Neural progenitor cell (in vitro differentiated cells): ENCODE data around the gene DLK1. TPM values are rescaled to one million over a fixed set of nuclear protein-coding genes. Genes with fewer than 3 reads are reported as not detected.

Source experiments
- DNase-seq: peaks from one replicate; pipeline ENCODE4 v3.0.0-alpha.2; 2016; ENCODE audit warnings: low spot score
- H2AFZ ChIP-seq: fragments of 200-600 bp; sonication (generic); replicated peaks from 2 replicates; pipeline ENCODE4 v1.6.1; 2016; ENCODE audit warnings: antibody characterized with exemption
- H3F3A ChIP-seq: fragments of 200-600 bp; sonication (generic); 2 replicates; pipeline ENCODE4 v1.6.1; 2016; ENCODE audit warnings: antibody characterized with exemption, low read depth
- H3K27ac ChIP-seq: fragments of 200-600 bp; sonication (generic); 2 replicates; pipeline ENCODE4 v1.5.1; 2016; ENCODE audit warnings: mild to moderate bottlenecking
- H3K27me3 ChIP-seq: fragments of 200-600 bp; sonication (generic); 2 replicates; pipeline ENCODE4 v1.6.1; 2016; ENCODE audit warnings: mild to moderate bottlenecking, moderate library complexity
- H3K36me3 ChIP-seq: fragments of 200-600 bp; sonication (generic); 2 replicates; pipeline ENCODE4 v1.5.1; 2016
- H3K4me1 ChIP-seq: fragments of 200-600 bp; sonication (generic); 2 replicates; pipeline ENCODE4 v1.6.1; 2016; ENCODE audit warnings: mixed run types
- H3K4me2 ChIP-seq: fragments of 200-600 bp; sonication (generic); 2 replicates; pipeline ENCODE4 v1.6.1; 2016
- H3K4me3 ChIP-seq: fragments of 200-600 bp; sonication (generic); 2 replicates; pipeline ENCODE4 v1.5.1; 2016
- H3K79me2 ChIP-seq: fragments of 200-600 bp; sonication (generic); 2 replicates; pipeline ENCODE4 v1.6.1; 2016; ENCODE audit warnings: low read depth
- H3K9ac ChIP-seq: fragments of 200-600 bp; sonication (generic); 2 replicates; pipeline ENCODE4 v1.6.1; 2016
- H3K9me3 ChIP-seq: fragments of 200-600 bp; sonication (generic); 2 replicates; pipeline ENCODE4 v1.5.1; 2016; ENCODE audit warnings: low read depth
- H4K20me1 ChIP-seq: fragments of 200-600 bp; sonication (generic); 2 replicates; pipeline ENCODE4 v1.6.1; 2016; ENCODE audit warnings: low read depth
- H3K27ac Mint-ChIP-seq: 3 replicates; pipeline ENCODE4 v1.8.0; 2021; ENCODE audit warnings: mixed read lengths
- H3K27me3 Mint-ChIP-seq: 2 replicates; pipeline ENCODE4 v1.8.0; 2022; ENCODE audit warnings: low read depth, mild to moderate bottlenecking, inconsistent platforms, moderate library complexity, mixed read lengths; ENCODE audit not compliant: insufficient read depth
- H3K36me3 Mint-ChIP-seq: 3 replicates; pipeline ENCODE4 v1.8.0; 2021; ENCODE audit warnings: mixed read lengths
- H3K4me1 Mint-ChIP-seq: 3 replicates; pipeline ENCODE4 v1.8.0; 2021; ENCODE audit warnings: mixed read lengths
- H3K4me3 Mint-ChIP-seq: 3 replicates; pipeline ENCODE4 v1.8.0; 2021; ENCODE audit warnings: mild to moderate bottlenecking, moderate library complexity, mixed read lengths
- H3K9me3 Mint-ChIP-seq: 3 replicates; pipeline ENCODE4 v1.8.0; 2020; ENCODE audit warnings: mixed read lengths
- EZH2 ChIP-seq: fragments of 200-600 bp; sonication (generic); IDR thresholded peaks from 2 replicates; pipeline ENCODE4 v1.6.1; 2017; ENCODE audit warnings: antibody characterized with exemption, mild to moderate bottlenecking, moderate library complexity
- EZH2phosphoT487 ChIP-seq: fragments of 200-600 bp; sonication (generic); IDR thresholded peaks from 2 replicates; pipeline ENCODE4 v1.6.1; 2017; ENCODE audit warnings: antibody characterized with exemption
- total RNA-seq: library from RNA; depleted of rRNA; stranded (reverse); fragments of >200 nt; gene quantifications from 2 replicates; pipeline ENCODE4 v1.2.3, GENCODE V29; 2015; ENCODE audit warnings: low replicate concordance
- TF ChIP-seq, protein P1 (sequence below): fragments of 200-600 bp; sonication (generic); IDR thresholded peaks from 2 replicates; pipeline ENCODE4 v1.5.1; 2017; ENCODE audit warnings: antibody characterized with exemption, mild to moderate bottlenecking

DLK1 gene
- total RNA-seq, 1 donor from 2014 or later, result 312 TPM

DNA sequence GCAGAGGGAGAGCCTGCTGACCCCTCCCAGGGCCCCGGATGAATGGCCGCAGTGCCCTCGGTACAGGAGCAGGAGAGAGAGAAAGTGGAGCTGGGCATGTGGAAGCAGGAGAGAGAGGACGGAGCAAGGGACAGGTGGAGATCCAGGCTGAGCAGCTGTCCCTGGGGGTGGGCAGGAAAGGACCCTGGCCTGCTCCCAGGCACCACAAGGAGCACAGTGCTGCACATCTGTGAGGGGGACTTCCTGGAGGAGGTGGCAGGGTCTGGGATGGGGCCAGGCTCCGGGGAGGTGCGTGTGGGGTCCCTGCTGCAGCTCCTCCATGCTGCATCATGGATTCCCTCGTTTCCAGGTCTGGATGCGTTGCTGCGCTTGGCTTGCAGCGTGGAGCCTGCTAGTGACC lies 13.0 kb upstream of the DLK1 start:
- TF ChIP-seq EZH2 (no peak), EZH2phosphoT487 (no peak)
- TF ChIP-seq, protein P1, sequence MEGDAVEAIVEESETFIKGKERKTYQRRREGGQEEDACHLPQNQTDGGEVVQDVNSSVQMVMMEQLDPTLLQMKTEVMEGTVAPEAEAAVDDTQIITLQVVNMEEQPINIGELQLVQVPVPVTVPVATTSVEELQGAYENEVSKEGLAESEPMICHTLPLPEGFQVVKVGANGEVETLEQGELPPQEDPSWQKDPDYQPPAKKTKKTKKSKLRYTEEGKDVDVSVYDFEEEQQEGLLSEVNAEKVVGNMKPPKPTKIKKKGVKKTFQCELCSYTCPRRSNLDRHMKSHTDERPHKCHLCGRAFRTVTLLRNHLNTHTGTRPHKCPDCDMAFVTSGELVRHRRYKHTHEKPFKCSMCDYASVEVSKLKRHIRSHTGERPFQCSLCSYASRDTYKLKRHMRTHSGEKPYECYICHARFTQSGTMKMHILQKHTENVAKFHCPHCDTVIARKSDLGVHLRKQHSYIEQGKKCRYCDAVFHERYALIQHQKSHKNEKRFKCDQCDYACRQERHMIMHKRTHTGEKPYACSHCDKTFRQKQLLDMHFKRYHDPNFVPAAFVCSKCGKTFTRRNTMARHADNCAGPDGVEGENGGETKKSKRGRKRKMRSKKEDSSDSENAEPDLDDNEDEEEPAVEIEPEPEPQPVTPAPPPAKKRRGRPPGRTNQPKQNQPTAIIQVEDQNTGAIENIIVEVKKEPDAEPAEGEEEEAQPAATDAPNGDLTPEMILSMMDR, result no peak

DNA sequence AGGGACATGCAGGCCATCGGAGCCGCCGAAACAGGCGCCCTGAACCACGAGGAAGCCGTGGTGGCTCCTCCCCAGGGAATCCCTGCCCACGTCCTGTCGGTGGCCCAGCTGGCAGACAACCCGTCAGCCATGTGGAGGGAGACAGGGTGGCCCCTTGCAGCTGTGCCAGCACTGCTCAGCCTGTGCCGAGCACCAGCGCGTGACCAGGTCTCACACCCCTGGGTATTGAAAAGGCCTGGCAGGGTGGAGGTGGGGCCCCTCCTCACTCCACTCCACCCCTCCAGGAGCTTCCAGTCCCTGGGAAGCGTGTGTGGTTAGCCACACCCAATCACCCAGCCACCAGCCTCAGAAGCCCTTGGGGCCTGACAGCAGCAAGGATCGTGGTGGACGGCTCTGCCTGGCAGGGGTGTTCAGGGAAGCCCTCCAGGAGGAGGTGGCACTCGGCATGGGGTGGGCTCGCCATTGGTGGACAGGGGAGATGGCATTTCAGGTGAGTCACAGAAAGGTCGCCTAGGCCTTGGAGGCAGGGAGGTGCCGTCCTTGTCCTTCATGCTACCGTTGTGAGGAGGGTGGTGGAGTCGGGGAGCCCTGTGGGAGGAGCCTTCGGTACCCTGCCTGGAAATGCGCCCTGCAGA lies 12.3 kb upstream of the DLK1 start:
- Histone ChIP-seq H3K79me2 (no peaks in the 10 kb centered on the region), H3K4me1 (peaks cover 42% of the 10 kb centered on the region), H3K4me3 (no peak overlapping the region), H3F3A (peaks cover 40% of the 10 kb centered on the region), H3K27me3 (peaks cover 6% of the 10 kb centered on the region), H3K9ac (no peak overlapping the region), H3K27ac (no peak overlapping the region), H4K20me1 (no peaks in the 10 kb centered on the region), H3K9me3 (peaks cover 3% of the 10 kb centered on the region), H2AFZ (no peak overlapping the region), H3K36me3 (no peaks in the 10 kb centered on the region), H3K4me2 (no peak overlapping the region)
- peaks cover 10% of the 10 kb centered on the region for H3K9me3 Mint-ChIP-seq
- no peak overlapping the region for H3K4me3 Mint-ChIP-seq
- no peaks in the 10 kb centered on the region for H3K36me3 Mint-ChIP-seq
- peaks cover 52% of the 10 kb centered on the region for H3K4me1 Mint-ChIP-seq
- no peak for DNase-seq
- TF ChIP-seq EZH2phosphoT487 (no peak), EZH2 (no peak)
- TF ChIP-seq, protein P1, result no peak
- no peak overlapping the region for H3K27ac Mint-ChIP-seq
- H3K27me3 Mint-ChIP-seq, result peaks cover 27% of the 10 kb centered on the region

More for the DNA sequence above, 13.0 kb upstream of the DLK1 start:
- Mint-ChIP-seq H3K9me3 (peaks cover 10% of the 10 kb centered on the region), H3K27ac (peak overlapping the region; percentile 25), H3K4me1 (peaks cover 46% of the 10 kb centered on the region), H3K27me3 (peaks cover 30% of the 10 kb centered on the region), H3K4me3 (peak overlapping the region; percentile 57), H3K36me3 (no peaks in the 10 kb centered on the region)
- no peak overlapping the region for H3K9ac ChIP-seq
- peaks cover 42% of the 10 kb centered on the region for H3K4me1 ChIP-seq
- peaks cover 40% of the 10 kb centered on the region for H3F3A ChIP-seq
- H3K9me3 ChIP-seq, result peaks cover 3% of the 10 kb centered on the region
- H4K20me1 ChIP-seq, result no peaks in the 10 kb centered on the region
- no peak overlapping the region for H3K27ac ChIP-seq
- DNase-seq, result no peak
- no peak overlapping the region for H2AFZ ChIP-seq
- no peak overlapping the region for H3K4me3 ChIP-seq
- H3K79me2 ChIP-seq, result no peaks in the 10 kb centered on the region
- peaks cover 7% of the 10 kb centered on the region for H3K27me3 ChIP-seq
- H3K4me2 ChIP-seq, result no peak overlapping the region
- H3K36me3 ChIP-seq, result no peaks in the 10 kb centered on the region

GRCh38 chr14:100715332-100715731 lies 11.4 kb upstream of the DLK1 start:
- no peak for TF ChIP-seq EZH2
- TF ChIP-seq EZH2phosphoT487, result no peak
- TF ChIP-seq, protein P1, result no peak
- Histone ChIP-seq H3K4me1 (peaks cover 42% of the 10 kb centered on the region), H3K27me3 (peaks cover 2% of the 10 kb centered on the region), H3K79me2 (no peaks in the 10 kb centered on the region), H3K27ac (no peak overlapping the region), H3K4me3 (no peak overlapping the region), H3K9me3 (peaks cover 3% of the 10 kb centered on the region), H2AFZ (no peak overlapping the region), H3K9ac (no peak overlapping the region), H3K36me3 (no peaks in the 10 kb centered on the region), H4K20me1 (no peaks in the 10 kb centered on the region), H3F3A (peaks cover 32% of the 10 kb centered on the region), H3K4me2 (no peak overlapping the region)
- DNase-seq, result no peak
- H3K4me1 Mint-ChIP-seq, result peaks cover 56% of the 10 kb centered on the region
- peaks cover 26% of the 10 kb centered on the region for H3K27me3 Mint-ChIP-seq
- H3K36me3 Mint-ChIP-seq, result no peaks in the 10 kb centered on the region
- no peak overlapping the region for H3K4me3 Mint-ChIP-seq
- peak overlapping the region; percentile 44 for H3K27ac Mint-ChIP-seq
- peaks cover 10% of the 10 kb centered on the region for H3K9me3 Mint-ChIP-seq
